ENCODE data around the gene TMEM39B.
"Not testable (repeated sequence)": the region's sequence is repeated elsewhere in the genome, so short reads cannot be mapped to it uniquely, and the experiment has no call there.

TMEM39B gene

GRCh38 chr1:32072622-32073298 lies at the start of gene TMEM39B:
Gene TMEM39B, plus strand, starts transcription at chr1:32072939. Its CDS starts 109 bp downstream, at chr1:32073048.
- peak; percentile 95 for DNase-seq

- no peak for DNase-seq
Observed at GRCh38 chr1:32023351-32023750, 49.4 kb upstream of the TMEM39B start.

DNA sequence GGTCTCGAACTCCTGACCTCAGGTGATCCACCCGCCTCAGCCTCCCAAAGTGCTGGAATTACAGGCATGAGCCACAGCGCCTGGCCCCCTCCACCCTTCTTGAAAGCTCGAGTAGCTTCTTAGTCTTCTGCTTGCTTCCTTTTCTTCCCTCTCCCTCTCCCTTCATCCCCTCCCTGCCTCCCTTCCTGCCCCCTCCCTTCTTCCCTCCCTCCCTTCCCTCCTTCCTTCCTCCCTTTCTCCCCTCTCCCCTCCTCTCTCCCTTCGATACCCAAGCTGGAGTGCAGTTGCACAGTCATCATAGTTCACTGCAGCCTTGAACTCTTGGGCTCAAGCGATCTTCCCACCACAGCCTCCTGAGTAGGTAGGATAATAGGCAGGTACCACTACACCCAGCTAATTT lies 47.2 kb upstream of the TMEM39B start:
- DNase-seq, result no peak

DNA sequence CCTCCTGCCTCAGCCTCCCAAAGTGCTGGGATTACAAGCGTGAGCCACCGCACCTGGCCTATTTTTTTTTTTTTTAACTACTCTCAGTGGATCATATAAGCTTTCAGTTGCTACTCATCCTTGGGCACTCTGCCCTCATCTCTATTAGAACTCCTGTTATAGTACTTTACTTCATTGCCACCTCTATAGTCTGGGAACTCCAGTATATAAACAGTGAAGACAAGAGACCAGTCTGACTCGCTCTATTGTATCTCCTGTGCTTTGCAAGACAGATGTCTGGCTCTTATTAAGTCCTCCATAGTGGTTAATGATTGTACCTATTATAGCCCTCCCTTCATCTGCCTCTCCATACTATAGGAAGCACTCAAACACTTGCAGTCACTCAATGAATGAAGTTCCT lies 44.0 kb upstream of the TMEM39B start:
- no peak for DNase-seq

GRCh38 chr1:32031578-32032274 lies 41.0 kb upstream of the TMEM39B start:
- no peak for DNase-seq

DNA sequence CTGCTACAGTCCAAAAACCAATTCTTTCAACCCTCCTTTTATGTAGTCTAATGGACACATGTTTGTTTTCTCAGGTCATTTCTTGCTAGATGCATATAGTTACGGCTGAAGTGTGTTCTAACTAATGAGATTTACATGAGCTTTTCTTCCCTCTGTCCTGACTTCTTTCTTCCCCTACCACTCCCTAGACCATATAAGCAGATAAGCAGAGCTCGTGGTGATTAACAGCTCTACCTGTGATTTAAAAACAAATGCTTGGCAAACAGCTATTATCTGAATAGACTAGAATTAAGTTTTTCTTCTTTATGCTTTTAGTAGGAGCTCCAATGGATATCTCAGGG lies 40.5 kb upstream of the TMEM39B start:
- no peak for DNase-seq

DNA sequence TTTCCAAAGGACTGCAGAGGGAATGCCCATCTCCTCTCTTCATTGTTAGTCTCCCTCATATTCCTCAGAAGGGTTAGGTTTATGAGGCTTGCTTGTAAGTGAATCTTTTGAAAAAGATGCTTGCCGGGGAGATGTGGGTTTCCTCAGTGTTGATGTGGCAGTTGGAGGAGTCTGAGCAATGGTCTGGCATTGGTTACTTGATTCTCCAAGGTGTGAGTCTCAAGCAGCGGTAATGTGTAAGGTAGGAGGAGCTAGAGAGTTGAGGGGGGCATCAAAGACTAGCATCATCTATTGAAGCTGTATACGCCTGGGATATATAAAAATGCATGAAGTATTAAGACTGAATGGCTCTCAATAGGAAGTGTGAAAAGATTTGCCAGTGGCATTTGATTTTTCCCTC lies 37.6 kb upstream of the TMEM39B start:
- DNase-seq, result no peak

- DNase-seq, result no peak
Observed at GRCh38 chr1:32040711-32041110, 32.0 kb upstream of the TMEM39B start.

- DNase-seq, result no peak
Observed at GRCh38 chr1:32042330-32042729, 30.4 kb upstream of the TMEM39B start.

GRCh38 chr1:32044234-32044633 lies 28.5 kb upstream of the TMEM39B start:
- no peak for DNase-seq

DNA sequence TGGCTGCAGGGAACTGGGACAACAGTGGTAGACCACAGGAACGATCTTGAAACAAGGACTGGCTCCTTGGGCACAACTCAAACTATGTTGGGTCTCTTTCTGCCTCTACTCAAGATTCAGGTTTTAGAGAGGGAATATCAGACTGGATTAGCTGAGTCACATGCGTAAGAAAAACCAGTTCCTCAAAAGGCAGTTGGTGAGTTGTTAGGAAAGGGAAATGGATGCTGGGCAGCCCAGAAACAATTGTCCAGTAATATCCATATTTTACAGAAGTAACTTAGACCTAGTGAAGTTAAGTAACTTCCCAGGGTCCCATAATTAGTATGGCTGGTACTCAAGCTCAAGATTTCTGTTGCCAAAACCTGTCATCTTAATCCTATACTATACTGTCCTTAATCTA lies 27.0 kb upstream of the TMEM39B start:
- DNase-seq, result no peak

DNA sequence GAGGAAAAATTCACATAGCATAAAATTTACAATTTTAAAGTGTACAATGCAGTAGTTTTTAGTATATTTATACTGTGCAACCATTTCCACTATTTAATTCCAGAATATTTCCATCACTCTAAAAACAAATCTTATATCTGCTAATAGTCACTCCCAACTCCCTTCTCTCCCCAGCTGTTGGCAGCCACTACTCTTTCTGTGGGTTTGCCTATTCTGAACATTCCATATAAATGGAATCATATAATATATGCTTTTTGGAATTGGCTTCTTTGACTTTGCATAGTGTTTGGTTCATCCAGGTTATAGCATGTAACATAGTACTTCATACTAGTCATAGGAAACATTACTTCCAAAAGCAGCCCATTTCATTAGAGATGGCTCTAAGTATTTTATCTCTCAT lies 25.0 kb upstream of the TMEM39B start:
- no peak for DNase-seq

GRCh38 chr1:32048440-32048839 lies 24.3 kb upstream of the TMEM39B start:
- DNase-seq, result no peak

DNA sequence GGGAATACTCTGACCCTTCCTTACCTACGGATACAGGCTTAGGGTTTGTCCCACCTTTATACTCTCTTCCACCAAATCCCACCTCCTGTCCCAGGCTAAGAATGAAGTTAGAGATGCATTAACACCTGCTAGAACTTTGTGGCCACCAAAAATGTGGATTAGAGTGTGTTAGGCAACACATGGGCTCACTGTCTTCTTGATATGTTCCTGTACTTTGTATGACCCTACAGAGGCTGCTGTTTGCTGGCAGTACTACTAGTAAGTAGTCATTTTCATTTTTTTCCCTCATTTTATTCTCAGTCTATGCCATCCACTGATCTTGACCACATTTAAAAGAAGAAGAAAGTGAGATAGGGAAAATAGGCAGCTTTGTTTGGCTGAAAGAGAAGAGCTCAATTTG lies 21.0 kb upstream of the TMEM39B start:
- DNase-seq, result no peak

DNA sequence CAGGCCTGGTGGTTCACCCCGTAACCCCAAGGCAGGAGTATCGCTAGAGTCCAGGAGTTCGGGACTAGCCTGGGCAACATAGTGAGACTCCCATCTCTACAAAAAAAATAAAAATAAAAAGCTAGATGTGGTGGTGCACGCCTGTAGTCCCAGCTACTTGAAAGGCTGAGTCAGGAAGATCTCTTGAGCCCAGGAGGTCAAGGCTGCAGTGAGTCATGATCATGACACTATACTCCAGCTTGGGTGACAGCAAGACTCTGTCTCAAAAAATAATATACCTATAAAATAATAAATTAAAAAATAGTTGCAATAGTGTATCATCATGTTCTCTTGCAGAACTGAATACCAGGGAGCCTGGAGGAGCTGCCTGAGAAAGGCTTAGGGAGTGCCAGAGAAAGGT lies 19.9 kb upstream of the TMEM39B start:
- DNase-seq, result no peak

DNA sequence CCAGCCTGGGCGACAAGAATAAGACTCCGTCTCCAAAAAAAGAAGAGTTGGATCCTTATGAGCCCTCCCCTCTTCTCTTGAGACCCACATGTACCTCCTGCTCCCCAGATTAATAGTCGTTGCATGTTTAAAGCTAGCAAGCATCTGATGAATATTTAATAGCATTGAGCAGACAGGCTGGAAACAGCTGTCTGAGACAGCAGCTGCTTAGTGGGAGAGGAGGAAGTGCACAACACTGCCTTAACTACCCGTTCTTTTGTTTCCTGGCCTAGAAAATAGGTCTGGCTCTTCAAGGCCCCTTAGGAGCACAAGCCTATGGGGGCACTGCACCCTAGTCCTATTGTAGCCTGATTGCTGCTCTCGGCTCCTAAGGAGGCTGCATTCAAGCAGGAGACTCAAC lies 17.3 kb upstream of the TMEM39B start:
- DNase-seq, result no peak

DNA sequence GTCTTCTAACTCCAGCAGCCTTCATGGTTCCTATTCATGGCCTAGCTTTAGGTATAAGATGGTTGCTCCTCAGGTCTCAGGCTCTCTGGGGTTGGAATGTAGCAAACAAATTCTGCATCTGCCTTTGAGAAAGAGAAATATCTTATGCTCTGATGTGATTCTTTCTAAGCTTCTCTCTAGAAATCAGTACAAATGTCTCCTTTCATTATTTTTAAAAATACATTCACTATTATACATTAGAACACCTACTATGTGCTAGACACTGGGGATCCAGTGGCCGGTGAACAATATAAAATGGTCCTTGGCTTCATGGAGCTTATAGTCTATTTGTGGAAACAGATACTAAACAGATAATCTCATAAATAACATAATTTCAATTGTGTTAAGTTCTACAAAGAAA lies 16.1 kb upstream of the TMEM39B start:
- no peak for DNase-seq

- no peak for DNase-seq
Observed at GRCh38 chr1:32060914-32061313, 11.8 kb upstream of the TMEM39B start.

GRCh38 chr1:32062867-32063230 lies 9.9 kb upstream of the TMEM39B start:
- DNase-seq, result no peak

DNA sequence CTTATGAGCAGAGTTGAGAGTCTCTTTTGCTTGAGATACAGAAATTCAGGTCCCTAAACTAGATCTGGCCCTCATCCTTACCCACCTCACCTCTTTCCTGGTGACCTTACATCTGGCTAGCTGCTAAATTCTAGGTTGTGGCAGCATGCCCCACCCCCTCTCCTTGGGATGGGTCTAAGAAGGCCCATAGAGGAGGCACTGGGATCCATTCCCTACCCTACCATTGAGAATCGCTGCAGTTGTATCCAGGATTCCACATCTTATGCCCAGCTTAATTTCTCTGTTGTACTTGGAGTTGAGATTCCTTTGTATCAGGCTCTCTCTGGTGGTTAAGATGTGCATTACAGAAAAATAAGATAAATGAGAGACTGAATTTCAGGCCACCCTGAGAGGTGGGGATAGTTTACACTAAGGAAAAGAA lies 9.5 kb upstream of the TMEM39B start:
- DNase-seq, result peak; percentile 47

GRCh38 chr1:32065613-32066488 lies 6.9 kb upstream of the TMEM39B start:
- not testable (repeated sequence) for DNase-seq

DNA sequence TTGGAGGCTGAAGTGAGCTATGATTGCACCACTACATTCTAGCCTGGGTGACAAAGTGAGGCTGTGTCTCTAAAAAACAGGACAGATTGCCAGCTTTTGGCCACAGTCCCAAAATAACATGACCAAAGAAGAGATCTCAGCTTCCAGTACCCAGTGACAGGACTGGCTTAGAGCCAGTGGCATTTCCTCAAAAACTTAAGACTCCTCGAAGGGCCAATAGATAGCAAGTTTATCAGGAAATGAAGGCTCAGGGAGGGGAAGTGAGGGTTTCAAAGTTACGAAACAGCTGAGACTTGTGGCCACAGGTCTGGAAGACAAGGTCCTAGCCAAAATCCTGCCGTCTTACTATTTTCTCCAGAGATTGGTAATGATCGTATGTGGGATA lies 6.3 kb upstream of the TMEM39B start:
- DNase-seq, result peak; percentile 27

DNA sequence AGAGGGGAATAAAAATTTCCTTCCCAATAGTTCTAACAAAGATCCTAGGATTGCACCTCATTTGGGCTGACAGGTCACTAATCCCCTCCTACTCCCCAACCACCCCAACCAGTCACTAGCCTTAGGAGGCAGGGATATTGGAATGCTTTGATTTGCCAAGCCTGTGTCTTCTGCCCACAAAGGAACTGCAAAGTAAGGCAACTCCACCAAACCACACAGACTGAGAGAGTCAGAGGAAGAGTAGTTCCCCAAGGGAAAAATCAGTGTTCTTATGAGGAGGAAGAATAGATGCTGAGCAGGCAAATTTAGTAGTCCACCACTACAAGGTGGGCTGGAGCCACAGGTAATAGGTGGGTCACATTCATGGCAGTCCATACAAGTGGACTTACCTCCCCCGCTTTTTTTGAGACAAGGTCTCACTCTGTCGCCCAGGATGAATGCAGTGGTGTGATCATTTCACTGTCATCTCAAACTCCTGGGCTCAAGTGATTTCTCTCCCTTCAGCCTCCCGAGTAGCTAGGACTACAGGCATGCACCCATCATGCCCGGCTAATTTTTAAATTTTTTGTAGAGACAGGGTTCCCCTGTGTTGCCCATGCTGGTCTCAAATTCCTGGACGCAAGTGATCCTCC lies 3.7 kb upstream of the TMEM39B start:
- DNase-seq, result no peak
